Embryonic facial prominence (tissue), 1 donor: ENCODE results near the gene C14orf132.

ENCODE experiments used
- DNase-seq: peaks from one replicate; pipeline ENCODE4 v3.0.0-alpha.2; 2016; ENCODE audit errors: extremely low spot score

Gene C14orf132

GRCh38 chr14:96082420-96083300 lies 43.5 kb downstream of the C14orf132 start:
- no peak for DNase-seq

GRCh38 chr14:96083667-96084320 lies 44.6 kb downstream of the C14orf132 start:
- no peak for DNase-seq

- DNase-seq = no peak
These were observed 45.6 kb downstream of the C14orf132 start for GRCh38 chr14:96084796-96085195.

- no peak for DNase-seq
These were observed 46.2 kb downstream of the C14orf132 start for GRCh38 chr14:96085369-96085768.

- DNase-seq = no peak
These were observed 46.9 kb downstream of the C14orf132 start for GRCh38 chr14:96086032-96086431.

GRCh38 chr14:96086574-96087077 lies 47.5 kb downstream of the C14orf132 start:
- no peak for DNase-seq

- DNase-seq = no peak
These were observed 48.9 kb downstream of the C14orf132 start for GRCh38 chr14:96088074-96088473.

GRCh38 chr14:96088481-96088880 lies 49.3 kb downstream of the C14orf132 start:
- DNase-seq = no peak

- DNase-seq = no peak
These were observed 49.7 kb downstream of the C14orf132 start for GRCh38 chr14:96088911-96089310.

- DNase-seq = no peak
These were observed 50.2 kb downstream of the C14orf132 start for GRCh38 chr14:96089401-96089800.

GRCh38 chr14:96090441-96091148 lies 51.4 kb downstream of the C14orf132 start:
- DNase-seq = peak; percentile 25

GRCh38 chr14:96091149-96091693 lies 52.1 kb downstream of the C14orf132 start:
- DNase-seq = no peak

- no peak for DNase-seq
These were observed 52.8 kb downstream of the C14orf132 start for GRCh38 chr14:96091941-96092411.

- no peak for DNase-seq
These were observed 53.8 kb downstream of the C14orf132 start for GRCh38 chr14:96092936-96093335.

GRCh38 chr14:96094211-96094610 lies 55.0 kb downstream of the C14orf132 start:
- DNase-seq = no peak

- no peak for DNase-seq
These were observed 55.5 kb downstream of the C14orf132 start for GRCh38 chr14:96094656-96095055.

GRCh38 chr14:96095058-96095457 lies 55.9 kb downstream of the C14orf132 start:
- no peak for DNase-seq

- no peak for DNase-seq
These were observed 56.7 kb downstream of the C14orf132 start for GRCh38 chr14:96095581-96096476.

GRCh38 chr14:96096639-96097610 lies 57.8 kb downstream of the C14orf132 start:
- DNase-seq = no peak

- DNase-seq = no peak
These were observed 58.6 kb downstream of the C14orf132 start for GRCh38 chr14:96097752-96098151.
